Fibroblast of skin of right quadriceps (primary cell): Measurements from ENCODE around the gene SH3RF1.

Experiments
- DNase-seq: peaks from one replicate; pipeline ENCODE4 v3.0.0-alpha.2; 2013

SH3RF1 gene

DNA sequence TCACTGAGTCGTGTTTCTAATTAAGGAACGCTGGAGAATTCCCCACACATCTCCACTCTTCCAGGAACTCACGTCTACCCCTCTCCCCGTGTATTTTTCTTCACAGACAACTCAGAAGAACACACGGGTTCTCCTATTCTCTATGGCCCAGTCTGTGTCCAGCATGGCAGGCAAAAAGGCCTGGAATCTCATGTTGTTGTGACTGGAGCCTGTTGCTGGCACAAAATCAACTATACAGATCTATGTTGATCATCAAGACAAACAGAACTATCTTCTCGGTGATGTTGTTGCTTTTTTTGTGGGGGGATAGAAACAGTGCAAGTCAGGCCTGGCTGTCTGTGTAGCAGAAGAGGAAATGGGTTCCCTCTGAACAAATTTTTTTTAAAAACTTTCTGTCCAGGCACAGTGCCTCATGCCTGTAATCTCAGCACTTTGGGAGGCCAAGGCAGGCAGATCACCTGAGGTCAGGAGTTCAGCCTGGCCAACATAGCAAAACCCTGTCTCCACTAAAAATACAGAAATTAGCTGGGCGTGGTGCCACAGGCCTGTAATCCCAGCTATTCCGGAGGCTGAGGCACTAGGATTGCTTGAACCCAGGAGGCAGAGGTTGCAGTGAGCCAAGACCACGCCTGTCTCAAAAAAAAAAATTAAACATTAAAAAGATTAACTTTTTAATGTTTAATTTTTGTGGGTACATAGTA lies 210.2 kb downstream of the SH3RF1 start:
- DNase-seq, result peak; percentile 35

DNA sequence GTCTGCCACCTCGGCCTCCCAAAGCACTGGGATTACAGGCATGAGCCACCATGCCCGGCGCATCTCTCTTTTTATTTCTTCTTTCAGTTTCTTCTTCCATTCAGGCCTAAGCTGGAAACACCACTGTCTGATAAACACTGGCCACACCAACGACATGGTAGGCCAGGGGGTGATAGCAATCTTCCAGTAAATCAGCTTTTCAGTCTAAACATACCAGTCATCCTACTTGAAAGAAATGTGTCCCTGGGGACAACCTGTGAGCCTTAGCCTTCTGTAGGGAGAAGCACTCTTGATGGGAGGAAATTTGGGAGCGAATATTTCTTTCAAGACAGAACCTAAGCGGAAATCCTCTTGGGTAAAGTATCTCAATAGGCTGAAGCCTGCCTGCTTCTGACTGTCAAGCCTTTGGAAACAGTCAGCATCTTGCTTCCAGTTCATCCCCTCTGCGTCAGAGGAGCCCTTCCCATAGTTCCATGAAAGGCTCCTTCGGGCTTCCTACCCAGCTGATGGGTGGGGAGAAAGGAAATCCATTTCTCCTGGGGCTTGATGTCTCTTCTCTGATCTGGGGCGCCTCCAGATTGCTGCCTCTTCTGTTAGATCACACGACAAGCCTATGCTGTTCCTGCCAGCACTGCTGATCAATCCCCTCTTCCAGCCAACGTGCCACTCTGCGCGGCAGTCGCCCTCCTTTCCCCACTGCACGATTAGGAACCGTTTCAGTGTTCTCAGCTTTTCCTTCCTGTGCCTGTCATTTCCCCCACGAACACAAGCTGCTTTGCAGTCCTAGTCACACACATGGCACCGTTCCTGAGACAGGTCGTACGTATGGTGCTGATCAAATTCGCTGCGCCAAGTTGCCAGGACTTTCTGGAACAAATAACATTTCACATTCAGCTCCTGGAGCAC lies 211.2 kb downstream of the SH3RF1 start:
- DNase-seq, result peak; percentile 63

DNA sequence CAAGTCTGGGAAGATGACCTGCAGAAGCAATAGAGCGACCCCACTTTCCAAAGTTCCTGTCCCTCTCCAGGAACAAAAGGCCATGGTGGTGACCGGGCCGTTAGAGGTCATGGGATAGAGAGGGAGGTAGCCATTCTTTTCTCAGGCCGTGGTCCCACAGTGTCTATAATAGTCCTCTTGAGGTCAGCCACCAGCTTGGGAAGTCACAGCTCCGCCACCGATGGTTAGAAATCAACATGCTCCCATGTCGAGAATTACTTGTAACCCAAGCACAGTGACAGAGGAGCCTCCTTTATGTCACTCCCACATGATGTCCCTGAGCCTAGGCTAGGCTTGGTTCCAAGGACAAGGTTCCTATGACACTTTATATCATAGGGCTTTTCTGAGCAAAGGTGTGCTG lies 212.4 kb downstream of the SH3RF1 start:
- DNase-seq, result no peak

DNA sequence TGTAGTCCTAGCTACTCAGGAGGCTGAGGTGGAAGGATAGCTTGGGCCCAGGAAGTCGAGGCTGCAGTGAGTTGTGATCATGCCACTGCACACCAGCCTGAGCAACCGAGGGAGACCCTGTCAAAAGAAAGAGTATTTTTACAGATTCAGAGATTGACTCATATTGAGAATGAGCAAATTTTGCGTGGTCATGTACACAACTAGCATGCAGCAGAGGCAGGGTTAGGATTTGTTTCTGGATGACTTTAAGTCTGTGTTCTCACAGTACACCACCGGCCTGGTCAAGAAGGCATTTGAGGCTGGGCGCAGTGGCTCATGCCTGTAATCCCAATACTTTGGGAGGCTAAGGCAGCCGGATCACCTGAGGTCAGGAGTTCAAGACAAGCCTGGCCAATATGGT lies 215.9 kb downstream of the SH3RF1 start:
- no peak for DNase-seq

DNA sequence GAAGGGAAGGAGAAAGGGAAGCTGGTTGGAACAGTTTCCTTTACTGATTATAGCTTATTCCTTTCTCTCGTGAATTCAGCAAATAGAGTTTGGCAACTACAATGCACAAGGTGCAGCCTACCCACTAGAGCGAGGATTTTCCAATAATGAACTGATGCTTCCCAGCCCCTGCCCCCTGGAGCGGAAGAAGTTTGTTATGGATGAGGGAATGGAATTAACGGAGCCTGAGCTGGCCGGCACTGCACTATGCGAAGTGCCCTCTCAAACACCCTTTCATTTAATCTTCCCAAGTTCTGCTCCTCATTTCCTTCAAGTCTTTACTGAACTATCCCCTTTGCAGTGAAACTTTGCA lies 218.2 kb downstream of the SH3RF1 start:
- no peak for DNase-seq

DNA sequence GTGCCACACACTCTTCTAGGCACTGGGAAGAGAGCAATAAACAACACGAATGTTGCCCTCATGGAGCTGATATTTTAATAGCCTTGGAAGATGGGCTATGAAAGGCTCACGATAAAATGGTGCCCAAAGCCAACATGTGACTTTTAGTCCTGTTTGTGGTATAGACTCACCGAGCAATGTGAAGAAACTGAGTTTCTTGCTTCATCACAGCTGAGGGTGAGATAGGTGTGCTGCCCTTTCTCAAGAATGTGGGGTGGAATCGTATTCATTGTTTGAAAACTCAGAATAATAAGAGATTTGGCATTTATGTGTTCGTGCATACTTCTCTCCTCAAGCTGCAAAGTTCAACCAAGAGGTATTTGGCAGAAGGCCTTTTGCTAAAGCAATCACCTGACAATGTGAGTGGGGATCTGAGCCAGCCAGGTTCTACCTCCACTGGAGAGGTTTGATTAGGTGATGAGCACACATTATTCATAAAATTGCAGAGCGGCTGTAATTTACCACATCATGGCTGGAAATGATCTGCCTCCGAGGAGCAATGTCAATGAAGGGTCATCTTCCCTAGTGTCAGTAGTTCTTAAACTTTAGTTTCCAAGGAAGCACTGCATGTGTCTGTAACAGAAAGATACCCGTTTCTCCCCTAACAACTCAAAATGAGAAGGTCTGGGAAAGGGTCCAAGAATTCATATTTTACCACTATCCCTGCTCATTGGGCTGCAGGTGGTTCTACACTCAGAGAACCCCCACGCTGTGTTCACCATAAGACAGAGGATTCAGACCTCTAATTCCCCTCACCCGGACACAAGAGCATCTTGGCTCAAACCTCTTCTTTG lies 218.8 kb downstream of the SH3RF1 start:
- peak; percentile 71 for DNase-seq

DNA sequence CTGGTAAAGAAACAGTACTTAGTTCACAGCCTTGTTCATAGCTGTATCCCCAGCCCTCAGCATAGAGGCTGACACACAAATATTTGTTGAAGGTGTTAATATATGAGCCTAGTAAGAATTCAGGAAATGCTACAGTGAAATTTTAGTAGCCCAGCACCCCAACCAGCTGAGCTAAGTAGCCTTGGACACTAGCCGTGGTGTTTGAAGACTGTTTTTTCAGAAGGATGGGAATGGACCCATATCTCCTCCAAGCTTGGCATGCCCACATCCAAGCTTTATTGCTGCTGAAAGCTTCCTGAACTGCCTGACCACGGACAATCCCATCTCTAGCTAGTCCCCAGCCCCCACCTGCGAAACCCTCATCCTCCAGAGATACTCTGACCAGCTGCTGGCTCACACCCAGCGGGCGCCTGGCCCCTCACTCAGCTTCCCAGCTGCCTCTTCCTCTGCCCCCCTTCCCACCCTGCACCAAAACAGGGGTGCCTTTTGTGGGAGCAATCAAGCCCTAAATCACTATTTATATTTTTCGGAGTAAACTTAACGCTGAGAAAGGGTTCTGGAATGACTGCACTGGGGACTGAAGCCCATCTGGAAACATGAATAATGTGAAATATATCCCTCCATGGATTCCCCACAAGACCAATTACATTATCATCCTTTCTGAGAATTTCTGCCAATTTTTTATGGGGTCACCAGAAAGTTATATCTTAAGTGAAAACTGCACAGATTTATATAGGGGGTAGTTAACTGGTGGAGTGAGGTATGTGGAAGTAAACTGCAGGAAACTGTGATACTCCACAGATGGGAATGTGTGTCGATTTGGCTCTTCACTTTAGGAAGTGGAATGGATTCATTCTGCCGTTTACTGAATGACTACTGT lies 219.6 kb downstream of the SH3RF1 start:
- DNase-seq, result peak; percentile 92

DNA sequence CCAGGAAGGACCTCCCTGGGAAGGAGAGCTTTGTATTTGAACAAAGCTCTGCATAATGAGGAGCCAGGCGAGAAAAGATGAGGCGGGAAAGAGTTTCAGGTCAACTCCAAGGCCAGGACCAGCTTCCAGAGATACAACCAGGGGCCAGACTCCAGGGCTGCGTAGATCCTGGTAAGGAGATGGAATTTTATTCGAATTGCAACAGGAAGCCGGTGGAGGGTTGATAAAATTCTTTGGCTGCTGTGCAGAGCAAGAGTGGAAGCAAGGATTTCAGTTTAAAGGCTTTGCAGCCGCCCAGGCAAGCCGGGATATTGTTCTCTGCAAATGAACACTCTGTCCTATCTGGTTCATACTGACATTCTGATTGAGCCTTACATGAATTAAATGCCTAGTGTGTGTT lies 220.5 kb downstream of the SH3RF1 start:
- no peak for DNase-seq

DNA sequence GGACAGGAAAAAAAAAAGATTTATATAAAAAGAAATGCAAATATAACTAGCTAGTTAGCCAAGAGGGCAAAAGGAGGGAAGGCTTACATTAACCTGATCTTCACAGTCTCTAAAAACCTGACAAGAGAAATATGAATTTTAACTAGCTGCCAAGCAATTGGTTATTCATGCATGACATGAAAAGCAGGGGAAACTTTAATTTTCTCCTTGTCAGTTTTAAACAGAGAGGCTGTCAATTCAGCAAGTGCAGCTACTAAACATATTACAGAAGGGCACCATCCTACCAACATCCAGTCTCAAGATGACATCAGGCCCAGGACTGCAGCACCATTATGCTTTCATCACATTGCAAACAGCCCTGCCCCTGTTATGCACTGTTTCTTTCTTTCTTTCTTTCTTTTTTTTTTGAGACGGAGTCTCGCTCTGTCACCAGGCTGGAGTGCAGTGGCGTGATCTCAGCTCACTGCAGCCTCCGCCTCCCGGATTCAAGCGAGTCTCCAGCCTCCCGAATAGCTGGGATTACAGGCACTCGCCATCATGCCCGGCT lies 221.8 kb downstream of the SH3RF1 start:
- no peak for DNase-seq

DNA sequence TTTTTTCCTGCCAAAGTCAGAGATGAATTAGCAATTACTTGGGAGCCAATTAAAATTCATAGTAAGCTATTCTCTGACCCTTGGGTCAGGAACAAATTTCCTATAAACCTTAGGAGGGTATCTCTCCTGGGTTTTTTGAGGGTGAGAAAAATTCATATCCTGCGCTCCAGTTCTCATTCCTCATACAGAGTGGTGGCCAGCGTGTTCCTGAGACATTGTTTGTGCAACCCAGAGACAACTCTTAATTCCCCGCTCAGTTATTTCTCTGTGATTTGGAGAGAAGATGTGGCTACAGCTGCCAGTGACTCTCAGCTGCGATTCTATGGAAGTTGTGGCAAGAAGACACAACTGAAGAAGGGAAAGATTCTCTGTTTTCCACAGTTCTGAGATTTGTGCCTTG lies 222.8 kb downstream of the SH3RF1 start:
- DNase-seq, result no peak

DNA sequence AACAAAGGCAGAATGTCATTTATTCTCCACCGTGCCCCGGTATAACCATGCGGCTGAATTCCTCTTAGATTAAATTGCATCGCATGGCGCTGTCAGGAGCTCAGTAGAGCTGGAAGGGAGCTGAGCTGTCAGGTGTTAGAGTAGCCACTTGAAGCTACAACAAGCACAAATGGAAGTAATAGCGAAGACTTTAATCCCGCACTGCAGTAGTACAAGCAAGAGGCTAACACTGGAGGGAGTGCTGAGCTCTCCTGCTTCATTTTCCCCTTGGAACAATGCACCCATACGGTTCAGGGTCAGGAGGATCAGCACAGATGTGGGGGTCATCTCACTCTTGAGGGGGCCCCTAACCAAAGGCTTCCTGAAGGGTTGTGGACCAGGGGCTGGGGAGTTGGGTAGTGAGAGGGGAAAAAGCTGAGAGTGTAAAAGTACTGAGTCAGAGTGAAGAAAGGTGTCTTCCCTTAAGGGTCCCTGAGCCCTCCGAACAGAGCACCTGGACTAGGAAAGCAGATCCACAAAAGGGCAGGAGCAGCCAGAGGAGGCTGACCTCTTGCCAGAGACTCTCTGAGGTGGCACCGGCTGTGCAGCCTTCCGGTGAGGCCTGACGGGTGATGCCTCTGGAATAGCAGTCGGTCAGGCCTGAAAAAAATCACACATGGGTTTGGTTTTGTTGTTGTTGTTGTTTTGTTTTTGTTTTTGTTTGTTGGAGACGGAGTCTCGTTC lies 224.7 kb downstream of the SH3RF1 start:
- no peak for DNase-seq

DNA sequence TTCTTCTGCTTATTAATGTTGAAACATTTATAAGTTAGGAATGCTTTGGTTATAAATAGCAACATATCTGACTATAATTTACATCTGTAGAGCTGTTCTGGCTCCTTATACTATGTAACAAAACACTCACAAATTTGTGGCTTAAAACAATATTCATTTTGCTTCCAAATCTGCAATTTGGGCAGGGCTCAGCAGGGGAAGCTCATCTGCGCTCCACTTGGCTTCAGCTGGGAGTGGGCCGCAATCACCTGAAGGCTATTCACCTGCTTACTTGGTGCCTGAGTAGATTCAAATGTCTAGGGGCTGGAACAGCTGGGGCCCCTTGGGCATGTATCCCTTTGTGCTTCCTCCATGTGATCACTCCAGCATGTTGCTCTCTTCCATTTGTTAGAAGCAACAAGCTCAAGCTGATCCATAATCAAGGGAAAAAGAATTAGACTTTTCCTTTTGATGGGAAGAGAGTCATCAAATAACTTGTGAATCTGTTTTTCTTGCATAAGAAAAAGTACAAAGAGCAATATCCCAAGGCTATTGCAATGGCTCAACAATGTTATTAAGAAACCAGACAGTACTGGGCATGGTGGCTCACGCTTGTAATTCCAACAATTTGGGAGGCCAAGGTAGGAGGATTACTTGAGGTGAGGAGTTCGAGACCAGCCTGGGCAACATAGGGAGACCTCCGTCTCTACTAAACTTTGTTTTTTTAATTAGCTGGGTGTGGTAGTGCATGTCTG lies 225.9 kb downstream of the SH3RF1 start:
- no peak for DNase-seq
